Prostate gland (tissue), 2 donors: ENCODE results near the gene PDXP.

Source experiments
- CTCF ChIP-seq, 4 experiments: fragments of 200-600 bp in 2 of 4; fragments of 450-650 bp in 2 of 4; sonication (generic) in 2 of 4; IDR thresholded peaks; 1 replicate in 3 of 4; 2 replicates in 1 of 4; pipeline ENCODE4 v1.5.1; 2016 to 2019; ENCODE audit warnings: antibody characterized with exemption in 4 of 4, mild to moderate bottlenecking in 2 of 4, moderate library complexity in 2 of 4
- POLR2AphosphoS5 ChIP-seq: sonication (generic); formaldehyde crosslinking; IDR thresholded peaks from one replicate; pipeline ENCODE4 v1.6.1; 2017; ENCODE audit warnings: antibody characterized with exemption

- TF ChIP-seq CTCF (IDR thresholded peaks at IDR 0.05) (no peak), POLR2AphosphoS5 (no peak)
Measured at GRCh38 chr22:37672920-37673455, 14.5 kb downstream of the PDXP start.
